NCI-H1930 (cell line): ENCODE measurements around the gene JUND.

ENCODE experiments used
- DNase-seq, 2 experiments: peaks; one replicate each; lab custom pipeline; 2025; lab: John Stamatoyannopoulos, UW

The JUND gene

DNA sequence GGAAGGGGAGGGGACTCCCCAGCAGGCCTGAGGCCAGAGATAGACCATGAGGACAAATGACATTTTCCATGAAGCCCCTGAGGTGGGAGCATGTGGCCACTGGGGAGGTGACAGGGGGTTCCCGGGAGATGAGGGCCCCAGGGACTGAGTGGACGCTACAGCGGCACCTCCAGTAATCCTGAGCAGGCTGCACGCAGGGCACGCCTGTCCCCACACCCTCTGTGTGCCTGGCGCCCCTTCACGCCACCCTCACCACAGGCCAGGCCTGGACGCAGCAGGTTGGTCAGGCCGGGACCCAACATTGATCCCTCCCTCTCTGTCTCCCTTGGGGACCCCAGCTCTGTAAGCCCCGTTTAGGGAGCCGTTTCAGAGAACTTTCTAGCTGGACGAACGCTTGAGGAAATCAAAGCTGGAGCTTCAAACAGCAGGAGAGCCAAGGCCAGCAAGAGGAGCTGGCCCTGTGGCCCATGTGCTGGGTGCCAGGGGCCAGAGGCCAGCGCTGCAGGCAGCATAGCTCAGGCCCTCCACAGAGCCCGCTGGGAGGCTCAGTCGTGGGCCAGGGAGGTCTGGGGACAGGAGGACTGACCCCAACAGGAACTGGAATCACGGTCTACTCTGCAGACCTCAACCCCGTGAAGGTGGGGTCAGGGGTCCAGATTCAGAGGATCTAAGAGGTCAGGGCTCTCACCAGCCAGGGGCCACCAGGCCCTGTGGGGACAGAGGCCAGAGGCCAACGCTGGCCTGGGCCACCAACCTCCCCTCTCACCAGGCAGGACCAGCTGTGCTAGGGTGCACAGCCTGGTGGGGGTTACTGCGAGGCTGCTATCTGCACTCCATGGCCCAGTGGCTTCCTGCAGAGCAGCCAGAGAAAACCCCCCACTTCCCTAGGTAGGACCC, 26.9 kb upstream of the JUND start:
- no peak for DNase-seq

DNA sequence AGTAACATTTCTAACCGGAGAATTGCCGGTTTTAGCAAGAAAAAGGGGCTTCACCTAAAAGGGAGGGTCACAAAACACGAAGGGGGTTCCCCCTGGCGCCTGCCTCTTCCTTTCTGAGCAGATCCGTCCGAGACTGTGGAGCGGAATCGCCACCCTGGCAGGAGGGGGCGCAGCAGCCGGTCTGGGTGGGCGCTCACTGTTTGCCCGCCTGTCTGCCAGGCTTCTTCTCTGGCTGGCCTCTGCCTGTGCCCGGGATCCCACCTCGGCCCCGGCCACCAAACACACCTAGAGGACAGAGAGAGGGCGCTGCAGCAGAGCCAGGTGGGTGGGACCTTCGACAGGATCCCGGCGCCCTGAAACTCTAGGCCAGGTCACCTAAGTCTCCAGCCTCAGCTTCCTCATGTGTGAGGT, 25.9 kb upstream of the JUND start:
- DNase-seq: no peak

DNA sequence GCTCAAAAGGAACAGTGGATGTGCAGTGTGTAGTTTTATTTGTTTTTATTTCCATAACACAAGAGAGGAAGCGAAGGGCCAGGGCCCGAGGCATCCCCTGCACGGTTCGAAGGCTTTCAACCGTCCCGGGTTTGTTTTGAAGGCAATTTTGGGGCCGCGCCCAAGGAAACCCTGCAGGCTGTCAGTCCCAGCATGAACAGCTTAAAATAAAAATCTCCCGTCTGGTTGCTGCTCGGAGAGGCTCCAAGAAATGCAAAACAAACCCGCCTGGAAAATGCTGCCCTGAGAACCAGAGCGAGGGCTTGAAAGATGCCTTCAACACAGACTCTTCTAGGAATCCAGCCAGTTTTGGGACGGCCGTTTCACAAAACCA, 25.5 kb upstream of the JUND start:
- DNase-seq: no peak

DNA sequence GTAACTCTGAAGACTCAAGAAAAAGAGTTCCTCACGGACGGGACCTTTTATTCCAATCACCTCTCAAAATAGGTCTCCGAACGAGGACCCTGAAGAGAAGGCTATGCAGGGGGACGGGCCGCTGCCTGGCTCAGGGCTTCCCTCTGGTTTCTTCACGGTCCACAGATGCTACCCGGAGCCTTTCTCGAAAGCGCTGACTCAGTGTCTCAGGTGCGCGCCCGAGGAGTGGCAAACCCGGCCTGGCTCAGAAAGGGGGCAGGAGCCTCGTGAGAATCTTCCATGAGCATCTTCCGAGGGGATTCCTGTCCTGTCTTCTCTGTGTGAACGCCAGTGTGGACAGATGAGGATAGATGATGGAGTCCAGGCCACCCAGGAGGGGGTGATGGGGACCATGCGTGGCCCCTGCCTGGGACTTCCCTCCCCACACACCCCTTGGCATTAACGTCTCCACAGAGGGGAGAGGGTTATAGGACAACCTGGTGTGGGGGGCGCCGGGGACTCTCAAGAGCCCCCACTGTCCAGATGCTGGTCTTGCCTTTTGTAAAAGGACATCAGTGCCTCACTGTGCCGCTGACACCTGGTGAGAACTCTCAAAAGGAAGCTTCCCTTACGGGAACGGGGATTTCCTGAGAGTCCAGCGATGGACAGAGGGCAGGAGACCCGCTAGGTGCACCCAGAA, 24.9 kb upstream of the JUND start:
- DNase-seq: no peak

DNA sequence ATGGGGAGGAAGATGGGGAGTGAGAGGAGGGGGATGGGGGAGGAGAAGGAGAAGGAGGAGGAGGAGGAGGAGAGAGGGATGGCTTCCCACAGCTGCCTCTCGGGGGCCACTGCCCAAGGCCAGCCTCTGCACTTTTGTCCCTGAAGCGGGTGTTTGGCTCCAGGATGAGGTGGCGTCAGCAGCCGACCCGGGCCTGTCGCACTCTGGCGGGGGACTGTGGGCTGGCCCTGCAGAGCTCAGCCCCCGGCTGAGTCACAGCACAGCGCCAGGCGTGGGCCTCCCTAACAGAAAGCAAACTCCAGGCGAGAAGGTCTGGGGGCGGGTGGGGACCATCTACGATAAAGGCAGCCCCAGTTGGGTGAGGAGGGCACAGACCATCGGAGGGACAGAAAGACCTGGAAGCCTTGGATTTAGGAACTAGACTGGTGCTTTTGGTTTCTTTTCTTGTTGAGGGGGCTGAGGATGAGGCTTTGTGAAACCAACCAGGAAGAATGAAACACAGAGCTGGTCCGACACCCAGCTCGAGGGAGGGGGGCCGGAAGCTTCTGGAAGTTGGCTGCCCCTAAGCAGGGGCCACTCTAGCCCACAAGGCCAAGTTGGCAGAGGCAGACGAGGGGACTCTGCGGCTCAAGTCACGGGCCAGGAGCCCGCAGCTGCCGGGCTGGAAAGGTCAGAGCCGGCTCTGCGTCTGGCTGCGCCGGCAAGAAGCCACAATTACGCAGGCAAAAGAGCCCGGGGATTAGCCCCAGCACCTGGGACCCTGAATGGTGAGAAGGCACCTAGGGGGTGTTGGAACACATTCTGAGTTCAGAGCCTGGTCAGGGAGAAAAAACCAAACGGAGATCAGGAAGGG, 23.3 kb upstream of the JUND start:
- no peak for DNase-seq

DNA sequence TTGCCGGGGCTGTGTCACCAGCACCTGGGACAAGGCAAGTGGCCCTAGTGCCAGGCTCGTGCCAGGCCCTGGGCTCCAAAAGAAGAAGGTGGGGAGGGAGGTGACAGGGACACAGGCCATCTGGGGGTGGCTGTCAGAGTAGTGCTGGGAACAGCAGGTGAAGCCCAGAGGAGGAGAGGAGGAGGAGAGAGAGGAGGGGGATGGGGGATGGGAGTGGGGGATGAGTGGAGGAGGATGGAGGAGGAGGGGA, 22.7 kb upstream of the JUND start:
- DNase-seq: no peak

DNA sequence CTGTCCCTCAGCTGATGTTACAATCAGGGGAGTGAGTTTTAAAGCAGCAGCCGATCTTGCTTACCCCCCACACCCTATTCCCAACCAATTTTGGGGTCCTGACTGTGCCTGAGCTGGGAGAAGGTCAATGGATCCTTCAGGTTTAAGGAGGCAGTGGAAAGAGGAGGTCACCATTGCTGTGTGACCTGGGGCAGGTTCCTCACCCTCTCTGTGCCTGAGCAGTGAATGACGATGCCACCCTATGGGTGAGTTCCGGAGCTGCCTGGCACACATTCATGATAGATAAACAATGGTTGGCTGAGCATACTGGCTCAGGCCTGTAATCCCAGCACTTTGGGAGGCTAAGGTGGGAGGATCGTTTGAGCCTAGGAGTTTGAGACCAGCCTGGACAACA, 20.3 kb upstream of the JUND start:
- no peak for DNase-seq

DNA sequence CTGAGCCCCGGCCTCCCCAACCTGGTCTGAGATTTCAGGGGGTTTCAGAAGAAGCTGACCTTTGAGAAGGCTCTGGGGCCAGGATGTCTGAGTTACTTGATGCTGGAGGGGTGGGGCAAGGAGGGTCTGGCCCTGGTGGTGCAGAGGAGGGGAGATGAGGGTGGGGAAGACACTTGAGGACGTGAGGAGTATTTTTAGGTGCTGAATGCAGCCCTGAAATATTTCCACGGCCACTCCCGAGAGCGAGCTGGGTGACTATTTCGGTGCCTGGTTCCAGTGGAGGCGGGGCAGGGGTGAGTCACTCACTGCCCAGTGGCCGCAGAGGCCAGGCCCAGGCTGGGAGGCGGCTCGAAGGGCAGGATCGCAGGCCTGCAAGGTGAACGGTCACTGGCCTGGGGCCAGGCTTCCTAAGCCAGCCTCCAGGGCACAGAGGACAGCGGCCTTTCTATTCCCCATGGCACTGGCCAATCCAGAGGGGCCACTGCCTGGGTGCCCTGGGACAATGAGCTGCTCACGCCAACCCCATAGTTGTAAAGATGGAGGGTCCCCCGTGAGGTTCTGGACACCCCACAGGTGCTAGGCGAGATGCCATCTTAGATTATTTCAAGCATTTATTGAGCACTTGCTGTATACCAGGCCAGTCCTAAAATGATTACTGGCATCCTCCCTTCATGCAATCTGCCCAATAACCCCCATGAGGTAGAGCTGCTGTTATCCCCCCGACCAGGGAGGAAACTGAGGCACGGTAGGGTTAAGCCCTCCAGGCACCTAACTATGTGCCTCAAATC, 19.7 kb upstream of the JUND start:
- DNase-seq: no peak

DNA sequence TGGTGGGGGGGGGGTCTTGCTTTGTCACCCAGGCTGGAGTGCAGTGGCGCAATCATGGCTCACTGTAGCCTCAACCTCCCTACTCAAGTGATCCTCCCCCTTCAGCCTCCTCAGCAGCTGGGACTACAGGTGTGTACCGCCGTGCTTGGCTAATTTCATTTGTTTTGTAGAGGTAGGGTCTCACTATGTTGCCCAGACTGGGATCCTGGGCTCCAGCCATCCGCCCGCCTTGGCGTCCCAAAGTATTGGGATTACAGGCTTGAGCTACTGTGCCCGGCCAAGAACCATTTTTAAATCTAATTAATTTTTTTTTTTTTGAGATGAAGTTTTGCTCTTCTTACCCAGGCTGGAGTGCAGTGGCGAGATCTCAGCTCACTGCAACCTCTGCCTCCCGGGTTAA, 18.2 kb upstream of the JUND start:
- DNase-seq: no peak

DNA sequence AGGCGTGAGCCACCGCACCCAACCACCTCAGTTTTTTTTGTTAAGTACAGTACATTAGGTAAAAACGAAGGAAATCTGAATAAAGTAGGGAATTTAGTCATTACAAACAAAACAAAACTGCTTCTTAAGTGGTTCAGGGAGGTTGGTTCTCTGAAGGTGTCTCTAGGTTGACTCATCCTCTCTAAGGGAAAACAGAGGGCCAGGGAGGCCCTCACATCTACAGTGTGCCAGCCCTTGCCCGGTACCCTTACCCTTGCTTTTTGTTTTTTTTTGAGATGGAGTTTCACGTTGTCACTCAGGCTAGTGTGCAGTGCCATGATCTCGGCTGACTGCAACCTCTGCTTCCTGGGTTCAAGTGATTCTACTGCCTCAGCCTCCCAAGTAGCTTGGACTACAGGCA, 17.2 kb upstream of the JUND start:
- DNase-seq: no peak

DNA sequence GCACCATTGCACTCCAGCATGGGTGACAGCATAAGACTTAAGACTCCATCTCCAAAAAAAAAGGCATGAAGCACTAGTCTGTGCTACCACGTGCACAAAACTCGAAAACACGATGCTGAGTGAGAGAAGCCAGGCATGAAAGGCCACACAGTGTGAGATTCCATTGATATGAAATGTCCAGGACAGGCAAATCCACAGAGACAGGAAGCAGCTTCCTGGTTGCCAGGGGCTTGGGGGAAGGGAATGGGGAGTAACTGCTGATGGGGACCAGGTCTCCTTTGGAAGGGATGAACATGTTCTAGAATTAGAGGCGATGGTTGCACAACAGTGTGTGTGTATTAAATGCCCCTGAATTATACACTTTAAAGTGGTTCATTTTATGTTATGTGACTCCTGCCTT, 15.9 kb upstream of the JUND start:
- no peak for DNase-seq

DNA sequence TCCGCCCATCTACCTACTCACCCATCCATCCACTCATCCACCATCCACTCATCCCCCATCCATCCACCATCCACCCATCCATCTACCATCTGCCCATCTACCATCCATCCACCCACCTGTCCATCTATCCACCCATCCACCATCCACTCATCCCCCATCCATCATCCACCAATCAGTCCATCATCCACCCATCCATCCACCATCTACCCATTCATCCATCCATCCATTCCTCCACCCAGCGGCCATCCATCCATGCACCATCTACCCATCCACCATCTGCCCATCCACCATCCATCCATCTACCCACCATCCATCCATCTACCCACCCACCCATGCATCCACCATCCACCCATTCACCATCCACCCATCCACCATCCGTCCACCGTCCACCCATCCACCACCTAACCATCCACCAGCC, 13.6 kb upstream of the JUND start:
- no peak for DNase-seq

DNA sequence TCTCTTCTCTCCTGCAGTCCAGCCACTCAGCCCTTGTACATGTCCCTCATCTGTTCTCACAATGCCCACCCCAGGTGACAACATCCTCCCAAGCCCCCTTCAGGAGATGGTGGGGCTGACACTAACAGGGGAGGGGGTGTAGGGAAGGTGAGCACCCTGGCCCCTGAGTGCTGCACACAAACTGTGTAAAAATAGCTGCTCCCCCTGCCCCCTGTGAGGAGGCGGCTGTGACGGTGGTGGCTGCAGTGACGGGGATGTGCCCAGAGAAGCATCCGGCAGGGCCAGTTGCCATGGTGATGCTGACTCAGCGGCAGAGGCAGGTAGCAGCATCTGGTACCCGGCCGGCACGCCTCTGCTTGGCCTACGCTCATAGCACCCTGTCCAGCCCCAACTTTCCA, 13.0 kb upstream of the JUND start:
- DNase-seq: no peak

DNA sequence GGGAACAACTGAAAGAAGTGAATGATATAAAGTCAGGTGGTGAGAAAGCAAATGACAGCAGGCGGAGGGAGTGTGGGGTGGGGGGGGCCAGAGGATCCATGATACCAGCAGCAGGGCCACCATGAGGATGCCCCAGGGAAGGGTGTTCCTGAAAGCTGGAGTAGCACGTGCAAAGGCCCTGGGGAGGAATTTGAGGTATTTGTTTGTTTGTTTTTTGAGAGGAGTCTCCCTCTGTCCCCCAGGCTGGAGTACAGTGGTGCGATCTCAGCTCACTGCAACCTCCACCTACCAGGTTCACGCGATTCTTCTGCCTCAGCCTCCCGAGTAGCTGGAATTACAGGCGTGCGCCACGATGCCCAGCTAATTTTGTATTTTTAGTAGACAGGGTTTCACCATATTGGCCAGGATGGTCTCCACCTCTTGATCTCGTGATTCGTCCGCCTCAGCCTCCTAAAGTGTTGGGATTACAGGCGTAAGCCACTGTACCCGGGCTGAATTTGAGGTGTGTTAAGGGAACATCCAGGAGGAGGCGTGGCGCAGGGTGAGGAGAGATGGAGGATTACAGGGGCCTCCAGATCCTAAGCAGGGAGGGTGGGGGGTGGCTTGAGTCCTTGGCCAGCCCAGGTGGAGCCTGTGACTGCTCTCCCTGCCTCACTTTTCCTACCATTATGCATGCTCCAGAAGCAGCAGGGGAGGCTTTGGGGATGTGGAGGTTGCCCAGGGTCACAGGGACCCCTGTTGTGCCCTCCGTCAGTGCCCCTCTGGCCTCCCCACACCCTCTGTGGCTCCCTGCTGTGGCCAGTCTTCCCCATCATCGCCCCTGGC, 12.4 kb upstream of the JUND start:
- no peak for DNase-seq

DNA sequence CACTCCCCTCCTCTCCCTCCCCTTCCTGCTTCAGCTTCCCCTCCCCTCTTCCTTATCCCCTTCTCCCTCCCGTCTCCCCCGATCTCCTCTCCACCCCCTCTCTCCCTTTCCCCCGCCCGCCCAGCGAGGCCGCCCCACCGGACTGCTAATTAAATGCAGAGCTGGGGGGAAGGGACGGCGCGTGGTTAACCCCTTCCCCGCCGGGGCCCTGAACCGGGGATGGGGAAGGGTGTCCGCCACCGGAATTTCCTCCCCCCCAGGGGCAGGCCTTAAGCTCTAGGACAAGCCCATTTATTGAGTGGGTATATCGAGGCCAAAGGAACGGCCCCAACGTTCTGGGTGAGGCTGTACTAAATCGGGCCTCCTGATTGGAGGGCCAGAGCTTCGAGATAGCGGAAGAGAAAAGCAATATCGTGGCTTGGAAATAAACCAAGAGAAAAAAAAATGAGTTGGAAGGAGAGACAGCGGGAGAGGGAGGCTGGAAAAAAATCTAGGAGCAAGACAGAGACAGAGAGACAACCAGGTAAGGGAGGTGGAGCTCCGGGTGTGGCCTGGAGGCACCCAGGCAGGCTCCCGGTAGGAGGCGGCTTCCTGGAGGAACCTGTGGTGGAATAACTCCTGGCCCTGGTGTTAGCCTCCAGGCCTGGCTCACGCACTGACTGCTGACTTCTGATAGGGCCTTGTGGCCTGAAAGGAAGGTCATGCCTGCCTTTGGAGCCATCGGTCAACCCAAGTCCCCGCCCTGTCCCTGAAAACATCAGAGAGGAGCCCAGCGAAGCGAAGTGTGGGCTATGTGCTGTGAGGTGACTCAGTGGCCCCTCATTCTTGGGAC, 11.6 kb upstream of the JUND start:
- no peak for DNase-seq

DNA sequence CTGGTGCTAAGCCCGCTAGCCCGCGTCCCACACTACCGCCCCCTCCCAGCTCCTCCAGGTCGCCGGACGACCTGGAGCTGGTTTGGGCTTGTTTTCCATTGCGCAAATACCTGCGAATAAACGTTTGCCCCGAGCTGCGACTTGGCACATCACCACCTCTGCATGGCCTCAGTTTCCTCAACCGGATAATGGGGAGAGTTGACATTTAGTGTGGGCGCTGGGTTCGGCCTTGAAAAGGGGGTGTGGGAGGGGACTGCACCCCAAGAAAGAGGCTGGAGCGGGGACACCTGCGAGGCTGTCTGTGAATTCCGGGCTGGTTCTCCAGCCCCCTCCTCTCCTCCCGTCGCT, 11.0 kb upstream of the JUND start:
- no peak for DNase-seq

DNA sequence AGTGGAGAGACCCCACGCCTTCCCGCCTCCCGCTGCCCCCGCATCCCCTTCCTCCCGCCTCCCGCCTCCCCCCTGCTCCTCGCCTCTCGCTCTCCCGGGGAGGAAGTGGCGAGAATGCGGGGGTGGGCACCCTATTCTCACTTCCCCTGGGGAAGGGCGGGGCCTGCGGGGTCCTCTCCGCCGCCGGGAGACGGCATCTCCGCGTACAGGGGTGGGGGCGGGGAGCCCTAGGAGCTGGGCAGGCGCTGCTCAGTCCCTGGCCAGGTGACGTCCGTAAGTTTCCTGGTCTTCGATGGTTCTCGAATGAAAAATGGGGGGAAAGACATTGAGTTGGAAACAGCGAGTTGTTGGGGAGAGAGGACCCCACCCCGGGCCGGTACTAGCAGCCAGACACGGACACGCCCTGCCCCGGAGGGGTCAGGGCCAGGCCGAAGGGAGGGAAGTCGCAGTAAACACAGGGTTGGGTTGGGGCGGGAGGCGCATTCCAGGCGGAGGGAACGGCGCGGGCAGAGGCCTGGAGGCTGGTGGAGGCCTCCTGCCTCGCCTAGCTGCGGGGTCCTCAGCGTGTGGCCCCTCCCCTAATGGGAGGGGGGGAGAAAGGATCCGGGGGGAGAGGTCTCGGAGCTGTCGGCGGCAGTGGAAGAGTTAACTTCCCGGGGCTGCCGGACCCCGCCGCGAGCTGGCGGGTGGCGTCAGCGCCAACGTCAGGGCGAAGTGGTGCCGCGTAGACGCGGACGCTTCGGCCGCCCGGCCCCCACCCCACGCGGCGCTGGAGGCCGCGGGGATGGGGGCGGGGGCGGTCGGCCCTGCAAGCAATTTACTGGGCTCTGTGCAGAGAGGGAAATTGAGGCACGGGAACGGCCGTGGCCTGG, 10.4 kb upstream of the JUND start:
- peak in 1 of 2 experiments; percentile 30 for DNase-seq

DNA sequence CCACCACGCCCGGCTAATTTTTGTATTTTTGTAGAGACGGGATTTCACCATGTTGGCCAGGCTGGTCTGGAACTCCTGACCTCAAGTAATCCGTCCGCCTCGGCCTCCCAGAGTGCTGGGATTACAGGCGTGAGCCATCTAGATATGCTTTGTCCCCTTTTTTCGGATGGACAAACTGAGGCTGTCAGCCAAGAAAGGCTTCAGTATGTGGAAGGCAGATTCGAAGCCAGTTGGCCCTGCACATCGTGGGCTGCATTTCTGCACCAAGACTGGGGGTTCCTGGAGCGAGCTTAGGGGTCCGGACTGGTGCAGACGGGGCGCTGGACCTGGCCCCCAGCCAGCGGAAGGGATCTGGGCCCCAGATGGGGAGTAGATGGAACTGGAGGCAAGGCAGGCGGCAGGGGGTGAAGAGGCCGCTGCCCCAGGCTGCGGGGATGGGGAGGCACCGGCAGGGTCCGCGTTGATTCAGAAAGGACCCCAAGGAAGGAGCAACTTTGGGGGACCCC, 9.7 kb upstream of the JUND start:
- DNase-seq: no peak

DNA sequence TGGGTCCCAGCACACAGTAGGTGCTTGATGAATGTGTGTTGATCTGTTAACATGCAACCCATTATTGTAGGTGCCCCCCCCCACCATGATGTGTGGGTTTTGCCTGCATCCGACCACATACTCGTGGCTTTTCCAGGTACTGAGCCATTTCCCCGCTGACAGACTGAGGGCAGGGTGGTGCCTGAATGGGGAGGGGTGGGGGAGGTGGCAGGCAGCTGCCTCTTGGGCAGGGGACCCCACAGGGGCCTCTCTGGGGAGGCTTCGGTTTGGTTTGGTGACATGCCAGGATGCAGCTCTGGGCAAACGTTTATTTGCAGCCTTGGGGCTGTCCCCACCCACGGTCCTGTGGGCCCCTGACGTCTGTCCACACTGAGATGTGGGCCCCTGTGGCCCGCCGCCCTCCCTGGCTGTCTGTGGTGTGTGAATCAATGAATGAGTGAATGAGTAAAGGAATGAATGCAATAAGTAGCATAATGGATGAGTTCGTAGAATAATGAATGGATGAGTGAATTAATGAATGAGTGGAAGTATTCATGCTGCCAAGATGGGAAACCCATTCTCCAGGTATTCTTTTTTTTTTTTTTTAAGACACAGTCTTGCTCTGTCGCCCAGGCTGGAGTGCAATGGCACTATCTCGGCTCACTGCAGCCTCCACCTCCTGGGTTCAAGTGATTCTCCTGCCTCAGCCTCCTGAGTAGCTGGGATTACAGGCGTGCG, 9.0 kb upstream of the JUND start:
- no peak for DNase-seq
